Inferior parietal cortex (tissue), 1 donor: ENCODE results near the gene LSAMP.

Experiments
- DNase-seq: peaks from one replicate; pipeline ENCODE4 v3.0.0-alpha.2; 2016; ENCODE audit errors: extremely low spot score

Gene LSAMP

GRCh38 chr3:116165135-116165534, 280.2 kb downstream of the LSAMP start:
- DNase-seq, result no peak

DNA sequence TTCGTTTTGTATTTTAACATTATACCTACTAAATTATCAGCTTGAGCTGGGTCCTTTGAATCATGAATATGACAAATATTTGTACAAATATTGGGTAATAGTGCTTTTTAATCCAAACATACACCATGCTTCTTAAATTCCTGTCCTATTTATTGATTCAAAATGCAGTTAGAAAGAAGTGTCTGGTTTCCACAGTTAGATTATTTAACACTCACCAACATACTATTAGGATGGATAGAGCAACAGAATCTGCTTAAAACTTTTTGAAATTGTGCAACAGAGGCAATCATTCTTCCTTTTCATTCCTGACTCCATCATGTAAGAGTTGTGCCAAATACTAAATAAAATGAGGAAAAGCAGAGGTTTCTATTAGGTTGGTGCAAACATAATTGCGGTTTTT, 281.2 kb downstream of the LSAMP start:
- no peak for DNase-seq

DNA sequence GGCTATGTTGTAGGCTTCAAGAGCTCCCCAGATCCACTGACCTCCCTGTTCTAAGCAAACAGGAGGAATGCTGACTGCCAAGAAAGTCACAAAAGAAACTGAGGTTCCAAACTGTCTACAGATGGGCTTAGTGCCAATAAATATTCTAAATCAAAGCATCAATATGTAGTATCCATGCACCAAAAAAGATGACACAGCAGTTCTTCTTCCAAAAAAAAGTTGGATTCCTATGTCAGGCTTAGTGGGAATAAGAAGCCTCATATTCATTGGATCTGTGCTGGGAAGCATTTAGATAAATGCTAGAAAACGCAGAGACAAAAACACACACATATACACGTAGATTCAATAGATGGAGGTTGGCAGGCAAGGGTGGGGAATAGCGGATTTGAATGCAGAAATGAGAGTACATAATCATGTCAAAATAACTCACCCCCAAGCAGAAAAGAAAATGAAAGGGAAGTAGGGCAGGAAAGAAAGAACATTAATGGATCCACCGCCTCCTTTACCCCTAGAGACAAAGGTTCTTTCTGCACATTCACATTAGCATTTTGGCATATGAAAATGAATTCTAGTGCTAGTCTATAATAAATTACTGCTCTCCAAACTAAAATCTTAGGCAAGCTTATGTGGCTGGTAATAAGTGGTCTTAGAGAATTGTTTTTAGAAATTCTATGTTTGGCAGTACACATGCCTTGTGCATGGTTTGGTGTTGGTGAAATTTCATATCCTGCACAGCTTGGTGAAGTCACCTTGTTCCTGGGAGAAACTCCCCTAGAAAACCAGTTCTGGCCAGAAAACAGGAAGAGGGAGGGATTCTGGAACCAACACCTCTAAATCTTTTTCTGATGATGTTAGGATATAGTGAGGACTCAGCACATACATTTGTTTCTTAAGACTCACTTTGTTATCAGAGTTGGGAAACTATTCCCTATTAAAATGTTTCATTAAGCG, 283.4 kb downstream of the LSAMP start:
- peak; percentile 40 for DNase-seq

DNA sequence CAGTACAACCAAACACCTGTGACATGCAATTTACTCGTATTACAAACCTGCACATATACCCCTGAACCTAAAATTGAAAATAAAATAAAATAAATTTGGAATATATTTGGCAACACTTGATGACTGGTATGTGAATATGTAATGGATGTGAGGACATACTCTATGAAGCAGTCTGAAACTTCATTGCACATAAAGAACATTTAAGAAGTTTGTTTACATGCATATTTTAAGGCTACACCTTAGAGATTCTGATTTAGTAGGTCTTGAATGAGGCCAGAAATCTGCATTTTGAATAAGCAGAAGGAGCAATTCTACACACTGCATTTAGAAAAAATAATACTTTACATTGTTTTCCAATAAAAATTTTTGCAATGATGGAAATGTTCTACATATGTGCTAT, 284.7 kb downstream of the LSAMP start:
- no peak for DNase-seq

GRCh38 chr3:116155841-116156240, 289.4 kb downstream of the LSAMP start:
- no peak for DNase-seq

- DNase-seq, result no peak
Observed at GRCh38 chr3:116154389-116154788, 290.9 kb downstream of the LSAMP start.

DNA sequence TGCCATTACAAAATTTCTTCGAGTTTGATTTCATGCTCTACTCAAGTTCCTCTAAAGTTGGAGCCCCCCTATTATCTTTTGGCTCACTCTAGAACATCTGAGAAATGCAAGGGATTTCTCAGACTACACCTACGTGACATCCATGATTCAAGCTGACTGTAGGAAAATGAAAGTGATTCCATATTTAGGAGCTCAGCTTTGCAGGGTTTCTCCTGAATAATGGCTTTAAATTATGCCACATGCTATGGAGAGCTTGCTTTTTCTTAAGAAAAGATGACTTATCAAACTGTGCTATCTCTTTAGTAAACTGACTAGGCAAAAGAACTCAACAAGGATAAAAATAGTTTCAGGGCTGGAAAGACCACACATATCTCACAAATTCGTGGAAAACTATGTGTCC, 292.1 kb downstream of the LSAMP start:
- peak; percentile 44 for DNase-seq

DNA sequence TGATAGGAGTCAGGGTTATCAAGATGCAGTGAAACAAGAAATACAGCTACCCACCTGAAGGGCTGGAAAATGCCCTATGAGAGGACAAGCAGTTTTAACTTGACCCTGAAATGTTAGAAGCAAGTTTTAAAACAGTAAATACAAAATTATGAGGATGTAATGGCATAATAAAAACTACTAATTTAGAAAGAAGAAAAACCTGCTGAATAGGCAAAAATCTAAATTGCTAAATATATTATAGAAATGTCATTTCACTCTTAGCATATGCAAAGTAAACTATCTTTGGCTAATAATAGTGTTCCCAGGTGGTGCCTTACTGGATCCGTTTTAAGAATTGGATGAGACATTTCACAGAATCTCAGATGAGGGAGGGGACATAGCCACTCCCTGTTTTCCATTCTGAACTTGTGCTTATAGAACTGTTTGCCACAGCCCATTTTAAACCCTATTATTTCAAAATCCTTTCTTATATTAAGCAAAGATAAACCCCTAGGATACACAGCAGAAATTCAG, 294.6 kb downstream of the LSAMP start:
- no peak for DNase-seq

DNA sequence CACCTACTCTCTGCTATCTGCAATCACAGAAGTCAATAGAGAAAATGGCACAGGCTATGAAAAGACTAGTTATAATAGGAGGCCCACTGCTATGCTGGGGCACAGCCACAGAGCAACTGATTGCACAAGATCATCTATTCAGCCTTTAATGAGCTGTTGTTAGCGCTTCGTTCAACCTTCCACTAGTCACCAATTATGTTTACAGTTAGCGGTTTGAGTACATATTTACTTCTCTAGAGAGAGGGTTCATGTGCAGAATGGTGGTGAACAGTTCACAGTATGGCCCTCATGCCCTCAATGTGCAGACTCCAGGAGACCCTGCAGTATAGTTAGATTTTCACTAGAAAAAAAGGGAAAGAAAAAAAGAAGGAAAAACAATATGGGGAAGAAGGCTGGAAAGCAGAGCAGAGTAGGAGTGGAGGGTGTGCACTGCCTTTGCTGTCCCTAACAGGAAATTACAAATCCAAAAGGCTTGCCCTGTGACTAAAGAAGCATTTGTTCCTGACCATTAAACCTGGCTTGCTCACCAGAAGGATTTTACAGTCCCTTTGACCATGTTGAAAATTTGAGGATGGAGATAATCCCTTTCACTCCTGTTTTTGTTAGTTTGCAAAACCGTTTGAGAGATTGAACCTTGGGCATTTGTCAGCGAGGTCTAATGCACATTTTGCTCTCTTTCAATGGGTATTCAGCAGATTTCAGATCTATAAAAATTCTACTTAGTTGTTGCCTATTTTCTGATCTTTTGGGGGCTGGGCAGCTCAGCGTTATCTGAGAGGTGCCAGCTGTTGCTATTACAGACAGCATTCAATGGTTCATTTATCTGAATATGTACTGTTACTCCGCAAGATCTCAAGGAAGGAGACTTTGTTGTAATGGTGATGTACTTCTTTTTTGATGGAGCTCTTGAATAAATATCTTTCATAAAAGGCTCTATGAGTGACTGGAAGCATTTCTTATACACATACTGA, 296.1 kb downstream of the LSAMP start:
- no peak for DNase-seq

GRCh38 chr3:116145613-116146012, 299.7 kb downstream of the LSAMP start:
- DNase-seq, result no peak

DNA sequence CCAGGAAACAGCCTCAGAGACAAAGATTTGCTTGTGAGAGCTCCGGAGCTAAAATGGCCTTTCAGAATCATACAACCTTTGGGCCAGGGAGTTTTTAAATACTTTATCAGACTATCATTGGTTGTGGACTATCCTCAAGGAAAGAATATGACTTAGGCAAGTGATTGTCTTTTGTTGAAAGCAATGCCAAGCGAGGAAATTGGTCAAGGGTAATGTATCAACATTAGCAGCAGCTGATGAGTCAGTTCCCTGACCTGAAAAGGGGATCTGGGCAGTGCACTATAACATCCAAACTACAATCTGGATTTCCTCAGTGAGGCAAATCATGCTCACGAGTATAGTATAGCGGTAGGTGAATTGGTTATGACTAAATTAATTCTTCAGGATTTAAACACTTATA, 303.6 kb downstream of the LSAMP start:
- no peak for DNase-seq

DNA sequence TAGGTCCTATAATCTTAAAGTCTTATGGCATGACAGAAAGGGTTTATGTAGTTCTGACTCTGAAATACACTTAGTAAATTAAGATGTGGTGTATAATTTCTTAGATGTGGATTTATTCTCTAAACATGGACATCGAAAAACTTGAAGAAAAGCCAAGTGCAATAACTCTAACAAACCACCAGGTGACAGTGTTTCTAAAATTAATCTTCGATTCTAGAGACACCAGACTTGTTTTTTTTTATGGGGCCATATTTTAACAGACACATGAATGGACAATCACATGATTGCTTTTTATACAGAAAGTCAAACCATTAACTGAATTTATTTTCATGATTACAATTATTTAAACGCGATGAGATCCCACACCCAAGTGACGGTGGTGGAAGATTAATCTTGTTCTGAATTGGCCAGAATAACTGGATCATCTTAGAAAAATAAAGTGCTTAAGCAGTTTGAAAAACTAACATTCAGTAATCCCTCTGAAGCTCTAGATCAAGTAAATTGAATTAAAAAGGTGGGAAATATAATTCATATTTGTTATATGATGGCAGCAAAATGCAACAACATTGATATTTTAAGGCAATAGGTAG, 305.1 kb downstream of the LSAMP start:
- peak; percentile 88 for DNase-seq

DNA sequence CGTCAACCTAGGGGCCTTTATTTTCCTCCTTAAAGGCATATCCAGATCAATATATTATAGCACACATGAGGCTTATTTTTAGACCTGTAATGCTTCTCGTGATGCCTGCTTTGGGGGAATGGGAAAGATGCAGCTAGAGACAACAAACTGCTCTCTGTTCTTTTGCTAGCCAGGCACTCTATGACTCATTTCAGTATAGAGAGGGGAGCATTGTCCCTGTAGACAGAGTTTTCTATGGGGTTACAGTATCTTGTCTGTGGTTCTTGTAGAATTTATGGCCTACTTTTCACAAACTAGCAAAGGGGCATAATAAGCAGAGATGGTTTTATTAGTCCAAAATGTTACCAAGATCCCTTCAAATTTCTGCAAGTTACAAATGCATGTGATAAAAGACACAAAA, 305.6 kb downstream of the LSAMP start:
- peak; percentile 75 for DNase-seq

DNA sequence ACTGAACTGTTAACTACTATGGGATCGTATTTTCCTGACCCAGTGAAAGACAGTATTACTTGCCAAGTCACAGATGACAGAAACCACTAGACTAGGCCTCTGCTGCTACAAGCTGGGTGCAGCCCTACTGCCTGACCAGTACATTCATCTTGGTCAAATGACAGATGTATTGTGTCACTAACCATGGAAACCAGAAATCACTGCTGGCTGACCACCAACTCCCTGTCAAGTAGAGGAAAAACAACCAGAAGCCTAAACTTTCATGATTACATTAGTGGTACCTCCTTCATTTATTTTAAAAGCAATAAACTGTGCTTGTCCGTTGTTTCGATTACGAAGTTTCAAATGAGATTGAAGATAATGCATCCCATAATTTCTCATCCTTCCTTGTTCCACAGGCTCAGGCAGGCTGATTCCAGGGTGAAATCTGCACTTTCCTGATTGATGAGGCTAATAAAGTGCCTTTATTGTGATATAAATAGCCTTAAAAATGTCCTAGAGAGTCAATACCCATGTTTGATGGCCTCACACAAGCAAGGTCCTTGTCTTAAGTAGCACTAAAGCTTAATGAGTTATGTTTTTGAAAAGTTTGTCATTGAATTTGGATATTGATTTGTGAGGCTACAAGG, 309.7 kb downstream of the LSAMP start:
- peak; percentile 43 for DNase-seq

- DNase-seq, result no peak
Observed at GRCh38 chr3:116129187-116129946, 315.9 kb downstream of the LSAMP start.

- DNase-seq, result no peak
Observed at GRCh38 chr3:116127464-116127863, 317.8 kb downstream of the LSAMP start.

DNA sequence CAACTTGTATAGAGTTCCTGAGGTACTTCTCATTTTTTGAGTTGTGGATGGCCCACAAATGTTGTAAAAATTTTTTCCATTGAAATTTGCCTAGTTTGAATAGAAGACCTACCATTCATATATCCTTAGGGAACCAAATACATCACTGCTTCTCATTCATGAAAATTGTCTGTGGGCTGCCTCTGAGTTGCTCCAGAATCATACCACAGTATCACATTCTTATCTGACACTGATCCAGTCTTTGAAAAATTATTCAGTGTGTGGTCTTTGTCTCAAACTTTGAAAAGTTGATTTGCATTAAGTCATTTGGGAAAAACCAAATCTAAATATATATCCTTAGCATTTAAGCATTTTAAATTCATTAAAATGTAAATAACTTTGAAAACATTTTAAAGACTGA, 321.1 kb downstream of the LSAMP start:
- DNase-seq, result no peak

- no peak for DNase-seq
Observed at GRCh38 chr3:116118475-116119169, 326.7 kb downstream of the LSAMP start.

DNA sequence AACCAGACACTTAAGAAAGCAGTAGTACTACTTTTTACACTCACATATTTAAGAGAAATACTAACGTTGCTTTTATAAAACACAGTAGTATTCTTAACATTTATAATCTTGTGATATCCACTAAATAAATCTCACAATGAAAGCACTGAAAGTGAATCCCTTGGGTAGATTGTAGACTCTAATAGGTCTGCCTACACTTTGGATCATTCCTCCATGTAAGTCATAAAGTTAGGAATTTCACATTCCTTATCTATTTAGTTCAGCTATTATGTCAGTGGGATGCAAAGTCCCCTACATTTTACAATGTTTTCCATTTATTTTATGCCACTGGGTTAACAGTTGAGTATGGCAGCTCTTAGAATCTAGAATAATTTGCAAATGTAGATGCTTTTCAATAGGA, 330.7 kb downstream of the LSAMP start:
- DNase-seq, result no peak

GRCh38 chr3:116112696-116113095, 332.6 kb downstream of the LSAMP start:
- no peak for DNase-seq
